ENCODE results near the gene SDCBP2. TPM values are rescaled to one million over a fixed set of nuclear protein-coding genes. Genes with fewer than 3 reads are reported as not detected.

The SDCBP2 gene
- total RNA-seq, 1 experiment from 2014 or later: 3.3 TPM

DNA sequence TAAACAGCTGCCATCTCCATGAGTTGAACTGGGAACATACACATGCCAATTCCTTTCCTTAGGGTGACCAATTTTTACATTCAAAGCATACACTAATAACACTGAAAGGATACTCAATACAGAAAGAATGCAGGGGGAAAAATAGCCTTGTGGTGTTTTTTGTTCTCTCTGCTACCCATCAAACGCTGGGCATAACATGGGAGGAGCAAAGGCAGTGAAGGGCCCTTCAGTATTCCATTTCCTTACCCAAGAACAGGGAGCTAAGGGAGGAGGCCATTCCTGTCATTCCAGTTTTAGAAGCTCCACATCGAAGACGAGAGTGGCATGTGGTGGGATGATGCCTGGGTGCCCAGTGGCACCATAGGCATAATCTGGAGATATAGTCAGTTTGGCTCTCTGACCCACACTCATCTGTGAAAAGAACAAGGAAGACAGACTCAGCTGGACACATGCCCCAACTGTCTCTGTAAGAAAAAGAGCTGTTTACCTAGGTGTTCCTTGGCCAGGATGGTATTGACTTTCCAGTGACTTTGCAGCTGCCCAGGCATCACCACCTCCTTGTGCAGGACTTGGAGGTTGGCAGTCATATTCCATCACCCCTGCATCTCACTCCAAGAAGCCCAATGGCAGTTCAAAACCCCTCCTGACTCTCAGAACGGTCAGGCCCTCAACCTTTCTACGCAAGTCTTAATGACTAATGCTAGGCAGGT, 43.0 kb upstream of the SDCBP2 start:
- CTCF ChIA-PET: interaction anchor here (1.4 kb wide), 1 partner anchor 10 kb away, joined by 3 read pairs; no protein-coding TSS in a partner anchor
- Mint-ChIP-seq H3K27ac (no peak overlapping the region), H3K27me3 (ENCODE audit: low read depth) (no peaks in the 10 kb centered on the region), H3K4me3 (no peak overlapping the region), H3K4me1 (peaks cover 15% of the 10 kb centered on the region), H3K9me3 (no peaks in the 10 kb centered on the region; the same call in 1 of the 2 replicates), H3K36me3 (peaks cover 41% of the 10 kb centered on the region)
- DNase-seq (ENCODE audit: low spot score) (no peak), ATAC-seq (no peak)
- POLR2A ChIA-PET: interaction anchor here (0.6 kb wide), 1 partner anchor 18 kb away, joined by 3 read pairs; no protein-coding TSS in a partner anchor
- no peak for TF ChIP-seq JUN (CRISPR knock-in tag; IDR thresholded peaks at IDR 0.05)
- TF ChIP-seq, protein P1, sequence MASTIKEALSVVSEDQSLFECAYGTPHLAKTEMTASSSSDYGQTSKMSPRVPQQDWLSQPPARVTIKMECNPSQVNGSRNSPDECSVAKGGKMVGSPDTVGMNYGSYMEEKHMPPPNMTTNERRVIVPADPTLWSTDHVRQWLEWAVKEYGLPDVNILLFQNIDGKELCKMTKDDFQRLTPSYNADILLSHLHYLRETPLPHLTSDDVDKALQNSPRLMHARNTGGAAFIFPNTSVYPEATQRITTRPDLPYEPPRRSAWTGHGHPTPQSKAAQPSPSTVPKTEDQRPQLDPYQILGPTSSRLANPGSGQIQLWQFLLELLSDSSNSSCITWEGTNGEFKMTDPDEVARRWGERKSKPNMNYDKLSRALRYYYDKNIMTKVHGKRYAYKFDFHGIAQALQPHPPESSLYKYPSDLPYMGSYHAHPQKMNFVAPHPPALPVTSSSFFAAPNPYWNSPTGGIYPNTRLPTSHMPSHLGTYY (CRISPR knock-in tag; IDR thresholded peaks at IDR 0.05): no peak
- TF ChIP-seq, protein P2, sequence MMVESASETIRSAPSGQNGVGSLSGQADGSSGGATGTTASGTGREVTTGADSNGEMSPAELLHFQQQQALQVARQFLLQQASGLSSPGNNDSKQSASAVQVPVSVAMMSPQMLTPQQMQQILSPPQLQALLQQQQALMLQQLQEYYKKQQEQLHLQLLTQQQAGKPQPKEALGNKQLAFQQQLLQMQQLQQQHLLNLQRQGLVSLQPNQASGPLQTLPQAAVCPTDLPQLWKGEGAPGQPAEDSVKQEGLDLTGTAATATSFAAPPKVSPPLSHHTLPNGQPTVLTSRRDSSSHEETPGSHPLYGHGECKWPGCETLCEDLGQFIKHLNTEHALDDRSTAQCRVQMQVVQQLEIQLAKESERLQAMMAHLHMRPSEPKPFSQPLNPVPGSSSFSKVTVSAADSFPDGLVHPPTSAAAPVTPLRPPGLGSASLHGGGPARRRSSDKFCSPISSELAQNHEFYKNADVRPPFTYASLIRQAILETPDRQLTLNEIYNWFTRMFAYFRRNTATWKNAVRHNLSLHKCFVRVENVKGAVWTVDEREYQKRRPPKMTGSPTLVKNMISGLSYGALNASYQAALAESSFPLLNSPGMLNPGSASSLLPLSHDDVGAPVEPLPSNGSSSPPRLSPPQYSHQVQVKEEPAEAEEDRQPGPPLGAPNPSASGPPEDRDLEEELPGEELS (CRISPR knock-in tag; IDR thresholded peaks at IDR 0.05): no peak
- TF ChIP-seq, protein P3, sequence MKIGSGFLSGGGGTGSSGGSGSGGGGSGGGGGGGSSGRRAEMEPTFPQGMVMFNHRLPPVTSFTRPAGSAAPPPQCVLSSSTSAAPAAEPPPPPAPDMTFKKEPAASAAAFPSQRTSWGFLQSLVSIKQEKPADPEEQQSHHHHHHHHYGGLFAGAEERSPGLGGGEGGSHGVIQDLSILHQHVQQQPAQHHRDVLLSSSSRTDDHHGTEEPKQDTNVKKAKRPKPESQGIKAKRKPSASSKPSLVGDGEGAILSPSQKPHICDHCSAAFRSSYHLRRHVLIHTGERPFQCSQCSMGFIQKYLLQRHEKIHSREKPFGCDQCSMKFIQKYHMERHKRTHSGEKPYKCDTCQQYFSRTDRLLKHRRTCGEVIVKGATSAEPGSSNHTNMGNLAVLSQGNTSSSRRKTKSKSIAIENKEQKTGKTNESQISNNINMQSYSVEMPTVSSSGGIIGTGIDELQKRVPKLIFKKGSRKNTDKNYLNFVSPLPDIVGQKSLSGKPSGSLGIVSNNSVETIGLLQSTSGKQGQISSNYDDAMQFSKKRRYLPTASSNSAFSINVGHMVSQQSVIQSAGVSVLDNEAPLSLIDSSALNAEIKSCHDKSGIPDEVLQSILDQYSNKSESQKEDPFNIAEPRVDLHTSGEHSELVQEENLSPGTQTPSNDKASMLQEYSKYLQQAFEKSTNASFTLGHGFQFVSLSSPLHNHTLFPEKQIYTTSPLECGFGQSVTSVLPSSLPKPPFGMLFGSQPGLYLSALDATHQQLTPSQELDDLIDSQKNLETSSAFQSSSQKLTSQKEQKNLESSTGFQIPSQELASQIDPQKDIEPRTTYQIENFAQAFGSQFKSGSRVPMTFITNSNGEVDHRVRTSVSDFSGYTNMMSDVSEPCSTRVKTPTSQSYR (CRISPR knock-in tag; IDR thresholded peaks at IDR 0.05): no peak
- TF ChIP-seq, protein P4, sequence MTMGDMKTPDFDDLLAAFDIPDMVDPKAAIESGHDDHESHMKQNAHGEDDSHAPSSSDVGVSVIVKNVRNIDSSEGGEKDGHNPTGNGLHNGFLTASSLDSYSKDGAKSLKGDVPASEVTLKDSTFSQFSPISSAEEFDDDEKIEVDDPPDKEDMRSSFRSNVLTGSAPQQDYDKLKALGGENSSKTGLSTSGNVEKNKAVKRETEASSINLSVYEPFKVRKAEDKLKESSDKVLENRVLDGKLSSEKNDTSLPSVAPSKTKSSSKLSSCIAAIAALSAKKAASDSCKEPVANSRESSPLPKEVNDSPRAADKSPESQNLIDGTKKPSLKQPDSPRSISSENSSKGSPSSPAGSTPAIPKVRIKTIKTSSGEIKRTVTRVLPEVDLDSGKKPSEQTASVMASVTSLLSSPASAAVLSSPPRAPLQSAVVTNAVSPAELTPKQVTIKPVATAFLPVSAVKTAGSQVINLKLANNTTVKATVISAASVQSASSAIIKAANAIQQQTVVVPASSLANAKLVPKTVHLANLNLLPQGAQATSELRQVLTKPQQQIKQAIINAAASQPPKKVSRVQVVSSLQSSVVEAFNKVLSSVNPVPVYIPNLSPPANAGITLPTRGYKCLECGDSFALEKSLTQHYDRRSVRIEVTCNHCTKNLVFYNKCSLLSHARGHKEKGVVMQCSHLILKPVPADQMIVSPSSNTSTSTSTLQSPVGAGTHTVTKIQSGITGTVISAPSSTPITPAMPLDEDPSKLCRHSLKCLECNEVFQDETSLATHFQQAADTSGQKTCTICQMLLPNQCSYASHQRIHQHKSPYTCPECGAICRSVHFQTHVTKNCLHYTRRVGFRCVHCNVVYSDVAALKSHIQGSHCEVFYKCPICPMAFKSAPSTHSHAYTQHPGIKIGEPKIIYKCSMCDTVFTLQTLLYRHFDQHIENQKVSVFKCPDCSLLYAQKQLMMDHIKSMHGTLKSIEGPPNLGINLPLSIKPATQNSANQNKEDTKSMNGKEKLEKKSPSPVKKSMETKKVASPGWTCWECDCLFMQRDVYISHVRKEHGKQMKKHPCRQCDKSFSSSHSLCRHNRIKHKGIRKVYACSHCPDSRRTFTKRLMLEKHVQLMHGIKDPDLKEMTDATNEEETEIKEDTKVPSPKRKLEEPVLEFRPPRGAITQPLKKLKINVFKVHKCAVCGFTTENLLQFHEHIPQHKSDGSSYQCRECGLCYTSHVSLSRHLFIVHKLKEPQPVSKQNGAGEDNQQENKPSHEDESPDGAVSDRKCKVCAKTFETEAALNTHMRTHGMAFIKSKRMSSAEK (CRISPR knock-in tag; IDR thresholded peaks at IDR 0.05; ENCODE audit: borderline replicate concordance): no peak
- no peak for TF ChIP-seq NFE2L1 (CRISPR knock-in tag; IDR thresholded peaks at IDR 0.05)
- no peak for TF ChIP-seq NR3C1 (CRISPR knock-in tag; conservative IDR thresholded peaks at IDR 0.05; ENCODE audit: low read depth)
- TF ChIP-seq, protein P5, sequence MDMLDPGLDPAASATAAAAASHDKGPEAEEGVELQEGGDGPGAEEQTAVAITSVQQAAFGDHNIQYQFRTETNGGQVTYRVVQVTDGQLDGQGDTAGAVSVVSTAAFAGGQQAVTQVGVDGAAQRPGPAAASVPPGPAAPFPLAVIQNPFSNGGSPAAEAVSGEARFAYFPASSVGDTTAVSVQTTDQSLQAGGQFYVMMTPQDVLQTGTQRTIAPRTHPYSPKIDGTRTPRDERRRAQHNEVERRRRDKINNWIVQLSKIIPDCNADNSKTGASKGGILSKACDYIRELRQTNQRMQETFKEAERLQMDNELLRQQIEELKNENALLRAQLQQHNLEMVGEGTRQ (CRISPR knock-in tag; IDR thresholded peaks at IDR 0.05): no peak
- TF ChIP-seq ATF1 (CRISPR knock-in tag; IDR thresholded peaks at IDR 0.05): no peak
- TF ChIP-seq NR1H2 (CRISPR knock-in tag; IDR thresholded peaks at IDR 0.05): no peak
- no peak for TF ChIP-seq FOXP1 (CRISPR knock-in tag; IDR thresholded peaks at IDR 0.05; ENCODE audit: borderline replicate concordance)
- TF ChIP-seq TCF7 (CRISPR knock-in tag; IDR thresholded peaks at IDR 0.05; ENCODE audit: low read depth): no peak
- TF ChIP-seq SP1 (CRISPR knock-in tag; conservative IDR thresholded peaks at IDR 0.05): no peak
- TF ChIP-seq, protein P6, sequence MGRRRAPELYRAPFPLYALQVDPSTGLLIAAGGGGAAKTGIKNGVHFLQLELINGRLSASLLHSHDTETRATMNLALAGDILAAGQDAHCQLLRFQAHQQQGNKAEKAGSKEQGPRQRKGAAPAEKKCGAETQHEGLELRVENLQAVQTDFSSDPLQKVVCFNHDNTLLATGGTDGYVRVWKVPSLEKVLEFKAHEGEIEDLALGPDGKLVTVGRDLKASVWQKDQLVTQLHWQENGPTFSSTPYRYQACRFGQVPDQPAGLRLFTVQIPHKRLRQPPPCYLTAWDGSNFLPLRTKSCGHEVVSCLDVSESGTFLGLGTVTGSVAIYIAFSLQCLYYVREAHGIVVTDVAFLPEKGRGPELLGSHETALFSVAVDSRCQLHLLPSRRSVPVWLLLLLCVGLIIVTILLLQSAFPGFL (CRISPR knock-in tag; IDR thresholded peaks at IDR 0.05; ENCODE audit: borderline replicate concordance): no peak
- TF ChIP-seq RELA (CRISPR knock-in tag; IDR thresholded peaks at IDR 0.05; ENCODE audit: borderline replicate concordance): no peak
- TF ChIP-seq, protein P7, sequence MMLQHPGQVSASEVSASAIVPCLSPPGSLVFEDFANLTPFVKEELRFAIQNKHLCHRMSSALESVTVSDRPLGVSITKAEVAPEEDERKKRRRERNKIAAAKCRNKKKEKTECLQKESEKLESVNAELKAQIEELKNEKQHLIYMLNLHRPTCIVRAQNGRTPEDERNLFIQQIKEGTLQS (CRISPR knock-in tag; conservative IDR thresholded peaks at IDR 0.05): no peak
- TF ChIP-seq, protein P8, sequence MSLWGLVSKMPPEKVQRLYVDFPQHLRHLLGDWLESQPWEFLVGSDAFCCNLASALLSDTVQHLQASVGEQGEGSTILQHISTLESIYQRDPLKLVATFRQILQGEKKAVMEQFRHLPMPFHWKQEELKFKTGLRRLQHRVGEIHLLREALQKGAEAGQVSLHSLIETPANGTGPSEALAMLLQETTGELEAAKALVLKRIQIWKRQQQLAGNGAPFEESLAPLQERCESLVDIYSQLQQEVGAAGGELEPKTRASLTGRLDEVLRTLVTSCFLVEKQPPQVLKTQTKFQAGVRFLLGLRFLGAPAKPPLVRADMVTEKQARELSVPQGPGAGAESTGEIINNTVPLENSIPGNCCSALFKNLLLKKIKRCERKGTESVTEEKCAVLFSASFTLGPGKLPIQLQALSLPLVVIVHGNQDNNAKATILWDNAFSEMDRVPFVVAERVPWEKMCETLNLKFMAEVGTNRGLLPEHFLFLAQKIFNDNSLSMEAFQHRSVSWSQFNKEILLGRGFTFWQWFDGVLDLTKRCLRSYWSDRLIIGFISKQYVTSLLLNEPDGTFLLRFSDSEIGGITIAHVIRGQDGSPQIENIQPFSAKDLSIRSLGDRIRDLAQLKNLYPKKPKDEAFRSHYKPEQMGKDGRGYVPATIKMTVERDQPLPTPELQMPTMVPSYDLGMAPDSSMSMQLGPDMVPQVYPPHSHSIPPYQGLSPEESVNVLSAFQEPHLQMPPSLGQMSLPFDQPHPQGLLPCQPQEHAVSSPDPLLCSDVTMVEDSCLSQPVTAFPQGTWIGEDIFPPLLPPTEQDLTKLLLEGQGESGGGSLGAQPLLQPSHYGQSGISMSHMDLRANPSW (CRISPR knock-in tag; conservative IDR thresholded peaks at IDR 0.05; ENCODE audit: low read depth): no peak
- TF ChIP-seq, protein P9, sequence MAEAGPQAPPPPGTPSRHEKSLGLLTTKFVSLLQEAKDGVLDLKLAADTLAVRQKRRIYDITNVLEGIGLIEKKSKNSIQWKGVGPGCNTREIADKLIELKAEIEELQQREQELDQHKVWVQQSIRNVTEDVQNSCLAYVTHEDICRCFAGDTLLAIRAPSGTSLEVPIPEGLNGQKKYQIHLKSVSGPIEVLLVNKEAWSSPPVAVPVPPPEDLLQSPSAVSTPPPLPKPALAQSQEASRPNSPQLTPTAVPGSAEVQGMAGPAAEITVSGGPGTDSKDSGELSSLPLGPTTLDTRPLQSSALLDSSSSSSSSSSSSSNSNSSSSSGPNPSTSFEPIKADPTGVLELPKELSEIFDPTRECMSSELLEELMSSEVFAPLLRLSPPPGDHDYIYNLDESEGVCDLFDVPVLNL (CRISPR knock-in tag; IDR thresholded peaks at IDR 0.05; ENCODE audit: borderline replicate concordance, low read depth): no peak
- TF ChIP-seq MXD4 (CRISPR knock-in tag; IDR thresholded peaks at IDR 0.05; ENCODE audit: borderline replicate concordance): no peak
